OCI-LY1 (cell line): Measurements from ENCODE around the gene CRTAC1.

Experiments
- H2AFZ ChIP-seq: fragments of 200-600 bp; sonication (generic), shearing (Covaris generic); 2 replicates; pipeline ENCODE4 v1.6.0; 2014; ENCODE audit warnings: antibody characterized with exemption, mild to moderate bottlenecking, low read length
- H3F3A ChIP-seq: fragments of 200-600 bp; sonication (generic), shearing (Covaris generic); 2 replicates; pipeline ENCODE4 v1.6.0; 2014; ENCODE audit warnings: mild to moderate bottlenecking, antibody characterized with exemption, low read length, moderate library complexity; ENCODE audit not compliant: insufficient read depth
- H3K27ac ChIP-seq: fragments of 200-600 bp; sonication (generic); 2 replicates; pipeline ENCODE4 v1.5.1; 2014; ENCODE audit warnings: low read length, mixed run types, mild to moderate bottlenecking, low read depth; ENCODE audit not compliant: poor library complexity, severe bottlenecking
- H3K27me3 ChIP-seq: fragments of 200-600 bp; sonication (generic); 2 replicates; pipeline ENCODE4 v1.6.0; 2014; ENCODE audit warnings: antibody characterized with exemption, mild to moderate bottlenecking, low read length, moderate library complexity; ENCODE audit not compliant: insufficient read depth
- H3K36me3 ChIP-seq: fragments of 200-600 bp; sonication (generic); 2 replicates; pipeline ENCODE4 v1.6.1; 2014; ENCODE audit warnings: mild to moderate bottlenecking, antibody characterized with exemption, low read length, moderate library complexity, mixed read lengths; ENCODE audit not compliant: insufficient read depth
- H3K4me1 ChIP-seq: fragments of 200-600 bp; sonication (generic); 2 replicates; pipeline ENCODE4 v1.5.1; 2014; ENCODE audit warnings: mild to moderate bottlenecking, low read length, moderate library complexity; ENCODE audit not compliant: insufficient read depth, severe bottlenecking
- H3K4me2 ChIP-seq: fragments of 200-600 bp; sonication (generic), shearing (Covaris generic); 2 replicates; pipeline ENCODE4 v1.6.1; 2014; ENCODE audit warnings: low read length
- H3K4me3 ChIP-seq: fragments of 200-600 bp; sonication (generic); 2 replicates; pipeline ENCODE4 v1.5.1; 2014; ENCODE audit warnings: low read length, low read depth, mild to moderate bottlenecking, mixed read lengths; ENCODE audit not compliant: poor library complexity, severe bottlenecking
- H3K79me2 ChIP-seq: fragments of 200-600 bp; shearing (Covaris generic); 2 replicates; pipeline ENCODE4 v1.6.1; 2016; ENCODE audit warnings: mixed run types, low read length, mixed read lengths; ENCODE audit not compliant: insufficient read depth
- H3K9ac ChIP-seq: fragments of 200-600 bp; sonication (generic), shearing (Covaris generic); 2 replicates; pipeline ENCODE4 v1.6.1; 2014; ENCODE audit warnings: mild to moderate bottlenecking, low read length, mixed read lengths
- H3K9me2 ChIP-seq: fragments of 200-600 bp; sonication (generic), shearing (Covaris generic); 2 replicates; pipeline ENCODE4 v1.6.1; 2014; ENCODE audit warnings: low read depth, mild to moderate bottlenecking, low read length, mixed read lengths
- H3K9me3 ChIP-seq: fragments of 200-600 bp; shearing (Covaris generic); 2 replicates; pipeline ENCODE4 v1.6.1; 2014; ENCODE audit warnings: low read length, mixed read lengths
- H4K20me1 ChIP-seq: fragments of 200-600 bp; sonication (generic), shearing (Covaris generic); 2 replicates; pipeline ENCODE4 v1.6.0; 2016; ENCODE audit warnings: mild to moderate bottlenecking, low read length; ENCODE audit not compliant: insufficient read depth
- EZH2 ChIP-seq: fragments of 200-600 bp; sonication (generic), shearing (Covaris generic); IDR thresholded peaks from 2 replicates; pipeline ENCODE4 v1.8.0; 2017; ENCODE audit warnings: borderline replicate concordance, mixed run types, mild to moderate bottlenecking, antibody characterized with exemption, low read length, moderate library complexity, mixed read lengths
- TF ChIP-seq, protein P1 (sequence below): fragments of 200-600 bp; sonication (generic), shearing (Covaris generic); IDR thresholded peaks from 2 replicates; pipeline ENCODE4 v1.5.1; 2017; ENCODE audit warnings: mild to moderate bottlenecking, antibody characterized with exemption, low read length, moderate library complexity, mixed read lengths

Gene CRTAC1

DNA sequence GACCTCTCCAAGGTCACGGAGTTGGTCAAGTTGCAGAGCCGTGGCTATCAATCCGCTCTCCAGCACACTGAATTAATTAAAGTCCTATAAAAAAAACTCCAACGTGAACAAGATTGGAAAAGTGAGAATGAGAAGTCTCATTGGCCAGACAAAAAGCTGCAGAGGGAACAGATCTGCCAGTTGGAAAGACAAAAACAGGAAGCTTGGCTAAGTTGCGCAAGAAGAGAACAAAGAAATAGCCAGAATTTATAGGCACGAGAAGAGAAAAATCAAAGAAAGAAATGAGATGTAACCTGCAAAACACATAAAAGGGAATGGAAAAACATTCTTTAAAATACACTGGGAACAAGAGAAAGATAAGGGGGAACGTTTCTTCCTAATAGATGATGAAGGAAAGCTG is 45.7 kb upstream of the CRTAC1 start:
- Histone ChIP-seq H3K9me3 (no peaks in the 10 kb centered on the region), H3K4me2 (no peak overlapping the region), H3F3A (no peaks in the 10 kb centered on the region), H3K9me2 (no peaks in the 10 kb centered on the region), H3K9ac (no peak overlapping the region), H4K20me1 (no peaks in the 10 kb centered on the region), H3K36me3 (no peaks in the 10 kb centered on the region), H3K4me3 (no peak overlapping the region), H2AFZ (no peak overlapping the region), H3K79me2 (no peaks in the 10 kb centered on the region), H3K27me3 (no peaks in the 10 kb centered on the region), H3K4me1 (no peaks in the 10 kb centered on the region), H3K27ac (no peak overlapping the region)
- TF ChIP-seq EZH2 = no peak
- TF ChIP-seq, protein P1, sequence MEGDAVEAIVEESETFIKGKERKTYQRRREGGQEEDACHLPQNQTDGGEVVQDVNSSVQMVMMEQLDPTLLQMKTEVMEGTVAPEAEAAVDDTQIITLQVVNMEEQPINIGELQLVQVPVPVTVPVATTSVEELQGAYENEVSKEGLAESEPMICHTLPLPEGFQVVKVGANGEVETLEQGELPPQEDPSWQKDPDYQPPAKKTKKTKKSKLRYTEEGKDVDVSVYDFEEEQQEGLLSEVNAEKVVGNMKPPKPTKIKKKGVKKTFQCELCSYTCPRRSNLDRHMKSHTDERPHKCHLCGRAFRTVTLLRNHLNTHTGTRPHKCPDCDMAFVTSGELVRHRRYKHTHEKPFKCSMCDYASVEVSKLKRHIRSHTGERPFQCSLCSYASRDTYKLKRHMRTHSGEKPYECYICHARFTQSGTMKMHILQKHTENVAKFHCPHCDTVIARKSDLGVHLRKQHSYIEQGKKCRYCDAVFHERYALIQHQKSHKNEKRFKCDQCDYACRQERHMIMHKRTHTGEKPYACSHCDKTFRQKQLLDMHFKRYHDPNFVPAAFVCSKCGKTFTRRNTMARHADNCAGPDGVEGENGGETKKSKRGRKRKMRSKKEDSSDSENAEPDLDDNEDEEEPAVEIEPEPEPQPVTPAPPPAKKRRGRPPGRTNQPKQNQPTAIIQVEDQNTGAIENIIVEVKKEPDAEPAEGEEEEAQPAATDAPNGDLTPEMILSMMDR = no peak

DNA sequence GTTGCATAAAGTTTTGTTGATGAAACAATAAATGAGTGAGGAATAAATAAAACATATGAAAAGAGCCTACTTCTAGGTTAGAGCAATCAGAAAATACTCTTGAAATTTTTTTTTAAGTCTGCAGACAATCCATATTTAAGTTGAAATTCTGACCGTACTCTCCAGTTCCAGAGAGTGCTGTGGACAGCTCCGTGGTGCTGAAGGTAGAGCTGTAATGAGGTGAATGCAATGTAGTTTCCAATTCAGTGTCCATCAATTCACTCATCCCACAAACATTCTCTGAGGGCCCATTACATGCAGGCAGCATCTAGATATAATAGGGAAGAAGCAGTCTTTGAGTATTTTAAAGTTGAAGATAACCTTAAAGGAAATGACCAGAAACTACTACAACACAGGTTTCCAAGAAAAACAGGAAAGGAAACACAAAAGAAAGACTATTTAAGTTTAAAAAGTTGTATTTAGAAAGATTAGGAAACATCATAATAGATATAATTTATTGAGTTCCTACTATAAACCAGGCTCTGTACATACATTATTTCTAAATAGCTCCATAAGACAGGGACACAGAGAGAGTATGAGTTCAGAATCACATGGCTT is 44.0 kb upstream of the CRTAC1 start:
- Histone ChIP-seq H3K9me2 (no peaks in the 10 kb centered on the region), H3K36me3 (no peaks in the 10 kb centered on the region), H3K27ac (no peak overlapping the region), H2AFZ (no peak overlapping the region), H3F3A (no peaks in the 10 kb centered on the region), H4K20me1 (no peaks in the 10 kb centered on the region), H3K4me1 (no peaks in the 10 kb centered on the region), H3K9ac (no peak overlapping the region), H3K9me3 (no peaks in the 10 kb centered on the region), H3K79me2 (no peaks in the 10 kb centered on the region), H3K4me3 (no peak overlapping the region), H3K27me3 (no peaks in the 10 kb centered on the region), H3K4me2 (no peak overlapping the region)
- TF ChIP-seq EZH2 = no peak
- TF ChIP-seq, protein P1 = no peak

- no peaks in the 10 kb centered on the region for H3K9me2 ChIP-seq
- no peaks in the 10 kb centered on the region for H3K27me3 ChIP-seq
- H3K36me3 ChIP-seq = no peaks in the 10 kb centered on the region
- H4K20me1 ChIP-seq = no peaks in the 10 kb centered on the region
- no peak overlapping the region for H2AFZ ChIP-seq
- H3F3A ChIP-seq = no peaks in the 10 kb centered on the region
- TF ChIP-seq, protein P1 = no peak
- TF ChIP-seq EZH2 = no peak
- no peaks in the 10 kb centered on the region for H3K79me2 ChIP-seq
- H3K9ac ChIP-seq = no peak overlapping the region
- no peak overlapping the region for H3K4me3 ChIP-seq
- H3K27ac ChIP-seq = no peak overlapping the region
- no peak overlapping the region for H3K4me2 ChIP-seq
- H3K9me3 ChIP-seq = no peaks in the 10 kb centered on the region
- no peaks in the 10 kb centered on the region for H3K4me1 ChIP-seq
These were observed 36.7 kb upstream of the CRTAC1 start for GRCh38 chr10:98067165-98067564.
